ENCODE results near the gene P4HB.
"Not testable (repeated sequence)": the region's sequence is repeated elsewhere in the genome, so short reads cannot be mapped to it uniquely, and the experiment has no call there.

P4HB gene

GRCh38 chr17:81841866-81842265 lies 18.5 kb downstream of the P4HB start:
- TF ChIP-seq CTCF (IDR thresholded peaks at IDR 0.05; ENCODE audit: low read depth, low read length, missing control alignments) = no peak
- DNase-seq (ENCODE audit: extremely low read depth, low read depth) = no peak
- H3K4me3 ChIP-seq (replicated peaks; ENCODE audit: low read depth, low read length) = no peak overlapping the region

DNA sequence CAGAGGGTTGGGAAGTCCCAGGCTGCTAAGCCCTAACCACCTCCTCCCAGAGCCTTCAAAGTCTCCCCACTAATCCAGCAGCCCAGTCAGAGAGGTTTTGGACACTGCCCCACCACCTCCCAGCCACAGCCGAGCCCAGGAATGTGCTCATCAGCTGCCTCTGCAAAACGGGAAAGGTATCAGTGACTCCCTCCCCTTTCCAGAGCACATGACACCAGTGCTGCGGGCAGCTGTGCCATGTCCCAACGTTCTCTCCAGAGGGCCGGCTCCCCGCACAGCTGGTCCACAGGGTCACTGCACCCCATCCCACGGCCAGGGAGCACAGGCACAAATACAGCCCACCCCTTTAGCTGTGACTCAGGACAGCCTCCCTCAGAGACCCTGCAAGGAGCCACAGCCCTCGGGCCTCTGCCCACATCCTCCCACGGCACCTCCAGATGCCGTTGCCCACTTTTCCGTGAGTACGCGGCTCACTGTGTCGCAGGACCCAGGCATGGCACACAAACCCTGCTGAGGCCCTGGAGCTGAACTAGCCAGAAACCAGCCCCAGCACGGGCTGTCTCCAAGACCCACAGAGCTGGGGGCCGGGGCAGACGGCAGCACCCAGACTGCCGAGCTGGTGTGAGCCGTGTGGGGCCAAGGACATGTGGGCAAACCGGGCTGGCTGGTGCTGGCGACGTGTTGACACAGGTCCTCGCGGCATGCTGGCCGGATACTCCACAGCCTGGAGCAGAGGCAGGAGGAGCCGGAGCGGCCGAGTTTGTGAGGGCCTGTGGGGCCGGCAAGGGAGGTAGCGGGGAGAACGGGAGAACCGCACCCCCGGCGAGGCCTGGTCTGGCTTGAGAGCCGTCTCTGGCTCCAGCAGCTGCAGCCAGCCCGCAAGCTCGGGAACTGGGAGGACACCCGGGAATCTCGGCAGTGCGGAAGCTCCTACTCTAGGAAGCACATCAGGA lies 19.2 kb downstream of the P4HB start:
- H3K4me3 ChIP-seq (replicated peaks; ENCODE audit: low read depth, low read length) = no peak overlapping the region
- TF ChIP-seq CTCF (IDR thresholded peaks at IDR 0.05; ENCODE audit: low read depth, low read length, missing control alignments) = no peak
- no peak for DNase-seq (ENCODE audit: extremely low read depth, low read depth)

DNA sequence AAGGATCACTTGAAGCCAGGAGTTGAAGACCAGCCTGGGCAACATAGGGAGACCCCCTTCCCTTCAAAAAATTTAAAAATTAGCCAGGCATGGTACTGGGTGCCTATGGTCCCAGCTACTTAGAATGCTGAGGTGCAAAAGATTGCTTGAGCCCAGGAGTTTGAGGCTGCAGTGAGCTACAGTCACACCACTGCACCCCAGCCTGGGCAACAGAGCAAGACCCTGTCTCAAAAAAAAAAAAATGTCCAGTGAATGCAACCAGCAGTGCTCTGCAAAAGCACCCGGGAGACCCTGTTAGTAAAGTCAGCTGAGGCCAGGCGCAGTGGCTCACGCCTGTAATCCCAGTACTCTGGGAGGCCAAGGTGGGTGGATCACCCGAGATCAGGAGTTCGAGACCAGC lies 20.3 kb downstream of the P4HB start:
- not testable (repeated sequence) for H3K4me3 ChIP-seq (replicated peaks; ENCODE audit: low read depth, low read length); DNase-seq (ENCODE audit: extremely low read depth, low read depth)

GRCh38 chr17:81839301-81839700 lies 21.0 kb downstream of the P4HB start:
- TF ChIP-seq CTCF (IDR thresholded peaks at IDR 0.05; ENCODE audit: low read depth, low read length, missing control alignments) = no peak
- H3K4me3 ChIP-seq (replicated peaks; ENCODE audit: low read depth, low read length) = no peak overlapping the region
- DNase-seq (ENCODE audit: extremely low read depth, low read depth) = no peak

GRCh38 chr17:81838753-81839255 lies 21.5 kb downstream of the P4HB start:
- no peak for DNase-seq (ENCODE audit: extremely low read depth, low read depth)
- TF ChIP-seq CTCF (IDR thresholded peaks at IDR 0.05; ENCODE audit: low read depth, low read length, missing control alignments) = no peak
- no peak overlapping the region for H3K4me3 ChIP-seq (replicated peaks; ENCODE audit: low read depth, low read length)

DNA sequence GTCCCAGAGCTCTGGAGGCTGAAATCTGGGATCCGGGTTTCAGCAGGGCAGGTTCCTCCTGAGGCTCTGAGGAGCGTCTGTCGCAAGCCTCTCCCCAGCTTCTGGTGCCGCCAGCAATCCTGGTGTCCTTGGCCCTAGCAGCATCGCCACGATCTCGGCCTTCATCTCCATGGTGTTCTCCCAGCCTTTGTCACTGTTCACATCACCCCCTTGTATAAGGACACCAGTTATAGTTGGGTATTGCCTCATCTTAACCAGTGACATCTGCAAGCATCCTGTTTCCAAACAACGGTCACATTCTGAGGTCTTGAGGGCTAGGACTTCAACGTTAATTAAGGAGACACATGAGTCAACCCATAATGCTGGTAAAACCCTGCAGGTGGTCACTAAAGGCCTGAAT lies 22.7 kb downstream of the P4HB start:
- TF ChIP-seq CTCF (IDR thresholded peaks at IDR 0.05; ENCODE audit: low read depth, low read length, missing control alignments) = no peak

GRCh38 chr17:81834831-81835267 lies 25.5 kb downstream of the P4HB start, which contains the start of gene PPP1R27:
Gene PPP1R27 (minus strand): TSS chr17:81835050. CDS start chr17:81834953, 97 bp downstream.
- no peak for TF ChIP-seq CTCF (IDR thresholded peaks at IDR 0.05; ENCODE audit: low read depth, low read length, missing control alignments)
- no peak for DNase-seq (ENCODE audit: extremely low read depth, low read depth)
- peak within 1 kb of the TSS; percentile 72 for H3K4me3 ChIP-seq (replicated peaks; ENCODE audit: low read depth, low read length)

More for the DNA sequence above, 22.7 kb downstream of the P4HB start:
- no peak overlapping the region for H3K4me3 ChIP-seq (replicated peaks; ENCODE audit: low read depth, low read length)
- DNase-seq (ENCODE audit: extremely low read depth, low read depth) = peak; percentile 48
